Gastroesophageal sphincter (tissue), 4 donors: Measurements from ENCODE around the gene GALNT12. TPM values are rescaled to one million over a fixed set of nuclear protein-coding genes. Genes with fewer than 3 reads are reported as not detected.

Experiments
- ATAC-seq: fragments of 150-250 bp; one replicate; pipeline ENCODE4 v1.9.1; 2016; ENCODE audit warnings: mild to moderate bottlenecking, moderate library complexity
- H3K27ac ChIP-seq, 4 donors: fragments of 200-600 bp; sonication (generic) in 3 of 4; 1 replicate in 3 of 4; 2 replicates in 1 of 4; pipeline ENCODE4 v1.5.1; 2016 to 2019
- H3K27me3 ChIP-seq: fragments of 200-600 bp; sonication (generic); one replicate; pipeline ENCODE4 v1.5.1; 2019
- H3K36me3 ChIP-seq, 2 donors: fragments of 200-600 bp; sonication (generic); one replicate each; pipeline ENCODE4 v1.5.1; 2019; ENCODE audit warnings: control low read depth in 1 of 2
- H3K4me1 ChIP-seq, 3 donors: fragments of 200-600 bp; sonication (generic); 1 replicate in 2 of 3; 2 replicates in 1 of 3; pipeline ENCODE4 v1.5.1; 2016 to 2019; ENCODE audit warnings: control low read depth in 2 of 3
- H3K4me3 ChIP-seq, 2 donors: fragments of 200-600 bp; sonication (generic); one replicate each; pipeline ENCODE4 v1.5.1; 2019; ENCODE audit warnings: mild to moderate bottlenecking in 1 of 2, moderate library complexity in 1 of 2
- H3K9me3 ChIP-seq, 3 donors: fragments of 200-600 bp; sonication (generic); one replicate each; pipeline ENCODE4 v1.5.1; 2017 to 2019; ENCODE audit warnings: control low read depth in 2 of 3
- EP300 ChIP-seq: sonication (generic); formaldehyde crosslinking; IDR thresholded peaks from one replicate; pipeline ENCODE4 v1.6.1; 2017; ENCODE audit warnings: antibody characterized with exemption, mild to moderate bottlenecking
- POLR2A ChIP-seq, 2 donors: fragments of 450-650 bp; IDR thresholded peaks; one replicate each; pipeline ENCODE4 v1.6.1; 2017; ENCODE audit warnings: antibody characterized with exemption in 2 of 2, mild to moderate bottlenecking in 2 of 2, moderate library complexity in 1 of 2
- POLR2AphosphoS5 ChIP-seq: sonication (generic); formaldehyde crosslinking; IDR thresholded peaks from one replicate; pipeline ENCODE4 v1.6.1; 2017; ENCODE audit warnings: antibody characterized with exemption
- WGBS, 2 donors: methylation state at CpG; one replicate each; pipeline ENCODE4 v1.1.5; 2018; ENCODE audit warnings: low coverage in 1 of 2; 5-methylcytosine and 5-hydroxymethylcytosine counted together
- total RNA-seq, 4 donors: library from RNA; depleted of rRNA; stranded (reverse); fragments of >200 nt; gene quantifications; one replicate each; pipeline ENCODE4 v1.1.0, GENCODE V29; 2016
- TF ChIP-seq, protein P1 (sequence below), 4 experiments: fragments of 200-600 bp in 2 of 4; fragments of 450-650 bp in 2 of 4; sonication (generic) in 1 of 4; IDR thresholded peaks; one replicate each; pipeline ENCODE4 v1.5.1; 2017 to 2019; ENCODE audit warnings: antibody characterized with exemption in 4 of 4, mild to moderate bottlenecking in 2 of 4, moderate library complexity in 2 of 4

Gene GALNT12
- total RNA-seq, 4 donors from 2014 or later: 13.7 to 34.6 (median 15.2) TPM

DNA sequence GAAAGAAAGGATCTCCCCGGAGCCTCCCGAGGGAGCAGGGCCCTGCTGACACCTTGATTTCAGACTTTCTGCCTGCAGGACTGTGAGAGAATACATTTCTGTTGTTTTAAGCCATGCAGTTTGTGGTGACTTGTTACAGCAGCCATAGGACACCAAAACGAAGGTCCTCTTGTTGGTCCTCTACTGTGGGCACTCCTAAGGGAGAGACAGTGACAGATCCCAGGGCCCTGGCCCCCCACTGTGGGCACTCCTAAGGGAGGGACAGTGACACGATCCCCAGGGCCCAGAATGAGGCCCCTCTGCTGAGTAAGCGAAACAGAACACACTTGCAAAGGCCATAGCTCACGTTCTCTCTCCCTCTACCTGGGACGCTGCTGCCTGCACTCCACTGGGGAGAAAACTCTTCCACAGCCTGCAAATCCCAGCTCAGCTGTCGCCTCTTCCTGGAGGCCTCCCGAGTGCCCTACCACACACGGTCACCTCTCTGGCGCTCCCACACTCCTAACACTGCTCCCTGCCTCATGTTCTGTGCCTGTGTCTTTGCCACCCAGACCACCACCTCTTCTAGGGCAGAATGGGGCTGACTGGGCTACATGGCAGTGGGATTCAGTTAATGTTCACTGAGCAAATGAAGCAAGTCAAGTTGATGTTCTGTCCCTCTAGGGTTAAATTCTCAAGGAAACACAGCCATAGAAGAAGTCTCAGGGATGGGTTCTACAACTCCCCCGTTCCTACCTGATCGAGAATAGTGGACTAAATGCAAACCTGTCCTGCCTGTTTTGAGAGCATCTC, 34.9 kb upstream of the GALNT12 start:
- Histone ChIP-seq H3K27ac (no peak overlapping the region), H3K4me3 (no peak overlapping the region), H3K9me3 (no peaks in the 10 kb centered on the region), H3K4me1 (no peaks in the 10 kb centered on the region), H3K36me3 (peaks cover 0 to 84% of the 10 kb centered on the region in 2 donors), H3K27me3 (no peaks in the 10 kb centered on the region)
- ATAC-seq: no peak
- TF ChIP-seq POLR2A (IDR thresholded peaks at IDR 0.05) (no peak), EP300 (no peak), POLR2AphosphoS5 (no peak)
- TF ChIP-seq, protein P1, sequence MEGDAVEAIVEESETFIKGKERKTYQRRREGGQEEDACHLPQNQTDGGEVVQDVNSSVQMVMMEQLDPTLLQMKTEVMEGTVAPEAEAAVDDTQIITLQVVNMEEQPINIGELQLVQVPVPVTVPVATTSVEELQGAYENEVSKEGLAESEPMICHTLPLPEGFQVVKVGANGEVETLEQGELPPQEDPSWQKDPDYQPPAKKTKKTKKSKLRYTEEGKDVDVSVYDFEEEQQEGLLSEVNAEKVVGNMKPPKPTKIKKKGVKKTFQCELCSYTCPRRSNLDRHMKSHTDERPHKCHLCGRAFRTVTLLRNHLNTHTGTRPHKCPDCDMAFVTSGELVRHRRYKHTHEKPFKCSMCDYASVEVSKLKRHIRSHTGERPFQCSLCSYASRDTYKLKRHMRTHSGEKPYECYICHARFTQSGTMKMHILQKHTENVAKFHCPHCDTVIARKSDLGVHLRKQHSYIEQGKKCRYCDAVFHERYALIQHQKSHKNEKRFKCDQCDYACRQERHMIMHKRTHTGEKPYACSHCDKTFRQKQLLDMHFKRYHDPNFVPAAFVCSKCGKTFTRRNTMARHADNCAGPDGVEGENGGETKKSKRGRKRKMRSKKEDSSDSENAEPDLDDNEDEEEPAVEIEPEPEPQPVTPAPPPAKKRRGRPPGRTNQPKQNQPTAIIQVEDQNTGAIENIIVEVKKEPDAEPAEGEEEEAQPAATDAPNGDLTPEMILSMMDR (IDR thresholded peaks at IDR 0.05): no peak
- WGBS, 2 donors: 84 to 97% methylated on average over 6 of the region's 13 CpGs

DNA sequence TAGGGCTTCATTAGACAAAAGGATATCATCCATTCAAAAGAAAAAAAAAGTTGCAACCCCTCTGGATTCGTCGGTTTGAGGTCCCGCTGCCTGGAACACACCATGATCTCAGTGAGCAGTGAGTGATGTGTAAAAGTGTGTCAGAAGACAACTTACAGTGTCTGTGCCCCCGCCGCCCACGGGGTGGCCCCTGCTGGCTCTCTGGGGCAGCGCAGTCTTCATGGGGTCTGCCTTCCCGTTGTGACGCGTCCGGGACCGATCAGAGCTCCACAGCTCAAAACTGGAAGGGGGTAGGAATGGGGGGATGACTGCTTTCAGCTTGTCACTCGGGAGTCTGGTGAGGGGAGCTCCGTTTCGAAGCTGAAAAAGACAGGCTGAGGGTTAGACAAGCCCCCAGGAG, 33.7 kb upstream of the GALNT12 start:
- 87 to 92% methylated on average over 3 to 7 of the region's 15 CpGs for WGBS, 2 donors
- H3K4me3 ChIP-seq: no peak overlapping the region
- no peaks in the 10 kb centered on the region for H3K9me3 ChIP-seq
- H3K4me1 ChIP-seq: no peaks in the 10 kb centered on the region
- ATAC-seq: no peak
- H3K36me3 ChIP-seq: peaks cover 0 to 84% of the 10 kb centered on the region in 2 donors
- TF ChIP-seq EP300: no peak
- no peak for TF ChIP-seq POLR2A (IDR thresholded peaks at IDR 0.05)
- no peak for TF ChIP-seq POLR2AphosphoS5
- TF ChIP-seq, protein P1 (IDR thresholded peaks at IDR 0.05): no peak
- no peak overlapping the region for H3K27ac ChIP-seq
- H3K27me3 ChIP-seq: no peaks in the 10 kb centered on the region

DNA sequence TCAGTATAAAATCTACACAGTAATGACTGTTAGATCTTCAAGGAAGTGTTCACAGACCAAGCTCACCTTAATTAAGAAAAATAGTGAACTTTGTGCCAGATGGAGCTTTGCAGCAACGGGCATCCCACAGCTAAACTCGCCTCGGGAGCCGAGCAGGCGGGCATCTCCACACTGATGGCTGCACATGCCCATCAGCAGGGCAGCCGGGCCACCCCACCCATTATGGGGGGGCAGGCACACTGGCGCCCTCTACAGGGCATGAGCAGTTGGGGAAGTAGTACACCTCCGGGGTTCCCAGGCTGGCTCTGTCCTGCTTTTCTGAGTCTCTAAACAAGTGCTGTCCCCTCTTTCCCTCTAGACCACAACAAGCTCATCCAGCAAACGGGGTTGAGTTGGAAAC, 32.7 kb upstream of the GALNT12 start:
- ATAC-seq: no peak
- Histone ChIP-seq H3K4me1 (no peaks in the 10 kb centered on the region), H3K27me3 (no peaks in the 10 kb centered on the region), H3K4me3 (no peak overlapping the region), H3K9me3 (no peaks in the 10 kb centered on the region), H3K36me3 (peaks cover 0 to 80% of the 10 kb centered on the region in 2 donors), H3K27ac (no peak overlapping the region)
- 88% methylated on average over 3 to 6 of the region's 9 CpGs for WGBS, 2 donors
- TF ChIP-seq, protein P1 (IDR thresholded peaks at IDR 0.05): peak in 2 of 4 experiments; percentile 13 to 37
- no peak for TF ChIP-seq POLR2AphosphoS5

DNA sequence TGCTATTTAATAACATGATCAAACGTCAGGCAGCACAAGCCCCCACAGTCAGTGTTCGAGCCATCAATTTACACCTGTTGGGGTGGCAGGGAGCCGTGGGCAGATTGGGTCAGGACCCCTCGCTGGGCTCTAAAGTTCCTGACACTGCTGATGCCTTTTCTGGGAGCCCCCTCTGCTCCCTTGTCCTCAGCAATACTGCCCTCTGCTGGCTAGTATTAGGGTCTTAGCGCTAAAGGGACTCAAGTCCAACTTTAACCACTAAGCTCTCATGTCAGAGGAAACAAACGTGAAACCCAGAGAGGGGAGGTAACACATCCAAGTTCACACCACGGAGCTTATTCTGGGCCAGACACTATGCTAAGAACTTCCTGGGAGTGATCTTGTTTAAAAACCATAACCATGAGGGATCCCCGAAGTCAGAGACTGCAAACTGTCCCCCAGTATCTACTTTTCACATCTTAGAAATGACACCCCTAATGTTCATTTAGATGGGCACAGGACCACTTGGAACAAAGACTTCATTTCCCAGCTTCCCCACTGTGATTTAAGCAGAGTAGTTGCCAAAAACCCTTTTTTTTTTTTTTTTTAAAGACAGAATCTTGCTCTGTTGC, 31.5 kb upstream of the GALNT12 start:
- Histone ChIP-seq H3K4me3 (no peak overlapping the region), H3K27me3 (no peaks in the 10 kb centered on the region), H3K9me3 (no peaks in the 10 kb centered on the region), H3K36me3 (peaks cover 0 to 78% of the 10 kb centered on the region in 2 donors), H3K27ac (no peak overlapping the region), H3K4me1 (no peaks in the 10 kb centered on the region)
- WGBS, 2 donors: 34 to 37% methylated on average over 6 of the region's 8 CpGs
- ATAC-seq: no peak
- TF ChIP-seq, protein P1 (IDR thresholded peaks at IDR 0.05): peak in 2 of 4 experiments; percentile 44 to 66
- no peak for TF ChIP-seq POLR2AphosphoS5
- TF ChIP-seq EP300: no peak
- no peak for TF ChIP-seq POLR2A (IDR thresholded peaks at IDR 0.05)

DNA sequence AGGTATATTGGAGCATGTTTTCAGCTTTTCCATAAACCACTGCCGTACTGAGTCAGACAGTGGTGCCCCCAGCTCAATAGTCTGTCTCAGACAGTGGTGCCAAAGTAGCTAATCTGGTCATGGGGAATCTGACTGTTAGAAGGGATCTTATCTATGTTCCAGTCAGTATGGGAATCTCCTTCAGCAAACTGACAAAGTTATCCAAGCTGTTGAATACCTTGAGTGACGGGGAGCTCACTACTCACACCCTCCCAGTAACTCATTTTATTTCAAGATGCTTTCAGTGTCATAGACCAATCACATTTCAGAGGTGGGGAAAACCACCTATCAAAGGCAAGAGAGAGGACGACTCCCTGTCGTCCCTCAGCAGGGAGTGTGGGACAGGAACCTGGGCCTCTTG, 29.9 kb upstream of the GALNT12 start:
- ATAC-seq: no peak
- no peak for TF ChIP-seq POLR2A (IDR thresholded peaks at IDR 0.05)
- TF ChIP-seq EP300: no peak
- TF ChIP-seq POLR2AphosphoS5: no peak
- TF ChIP-seq, protein P1 (IDR thresholded peaks at IDR 0.05): no peak
- WGBS, 2 donors: 90 to 93% methylated on average over 3 to 4 of the region's 4 CpGs
- H3K9me3 ChIP-seq: no peaks in the 10 kb centered on the region
- H3K4me3 ChIP-seq: no peak overlapping the region
- no peak overlapping the region for H3K27ac ChIP-seq
- no peaks in the 10 kb centered on the region for H3K27me3 ChIP-seq
- peaks cover 0 to 78% of the 10 kb centered on the region in 2 donors for H3K36me3 ChIP-seq
- H3K4me1 ChIP-seq: no peaks in the 10 kb centered on the region
